SK-N-SH (cell line): Measurements from ENCODE around the gene LRRC32. TPM values are rescaled to one million over a fixed set of nuclear protein-coding genes. Genes with fewer than 3 reads are reported as not detected.

ENCODE experiments used
- CTCF ChIA-PET: fragments of 300-600, 350-600 bp; formaldehyde crosslinking; extraction: SDS; loops from one replicate; lab custom pipeline; 2021; lab: Yijun Ruan, JAX
- POLR2A ChIA-PET: fragments of 350-600 bp; sonication (Branson Sonifier 250); formaldehyde crosslinking; extraction: SDS; loops from one replicate; lab custom pipeline; 2020; ENCODE audit warnings: antibody characterized with exemption, inconsistent platforms; lab: Yijun Ruan, JAX
- DNase-seq: peaks from one replicate; pipeline ENCODE4 v3.0.0; 2012
- H2AFZ ChIP-seq: fragments of 200-600 bp; sonication (generic); 2 replicates; pipeline ENCODE4 v1.8.1; 2016; ENCODE audit warnings: antibody characterized with exemption, mild to moderate bottlenecking, low read depth
- H3F3A ChIP-seq: fragments of 200-600 bp; sonication (generic); replicated peaks from 2 replicates; pipeline ENCODE3; 2016; ENCODE audit warnings: antibody characterized with exemption, mild to moderate bottlenecking; ENCODE audit not compliant: insufficient read depth
- H3K27ac ChIP-seq, 2 experiments: fragments of 200-500 bp in 1 of 2; fragments of 200-600 bp in 1 of 2; sonication (Bioruptor generic) in 1 of 2; sonication (generic), shearing (Covaris generic) in 1 of 2; 2 replicates each; pipeline versions ENCODE4 v1.5.1 to v1.6.1; 2014 to 2016; ENCODE audit warnings: low read depth in 2 of 2, inconsistent platforms in 1 of 2, low read length in 1 of 2, mild to moderate bottlenecking in 1 of 2, mixed read lengths in 1 of 2
- H3K27me3 ChIP-seq: fragments of 200-600 bp; sonication (generic), shearing (Covaris generic); 2 replicates; pipeline ENCODE4 v1.6.1; 2016; ENCODE audit warnings: mixed run types; ENCODE audit not compliant: insufficient read depth
- H3K36me3 ChIP-seq, 2 experiments: fragments of 200-500 bp in 1 of 2; fragments of 200-600 bp in 1 of 2; sonication (Bioruptor generic) in 1 of 2; sonication (generic) in 1 of 2; replicated peaks in 1 of 2; 2 replicates each; pipeline versions ENCODE3 to v1.5.1; 2014 to 2016; ENCODE audit warnings: low read length in 1 of 2, mild to moderate bottlenecking in 1 of 2; ENCODE audit not compliant: insufficient read depth in 2 of 2, control insufficient read depth in 1 of 2
- H3K4me1 ChIP-seq, 2 experiments: fragments of 200-500 bp in 1 of 2; fragments of 200-600 bp in 1 of 2; sonication (Bioruptor generic) in 1 of 2; sonication (generic), shearing (Covaris generic) in 1 of 2; 2 replicates each; pipeline versions ENCODE4 v1.5.1 to v1.6.1; 2014 to 2016; ENCODE audit warnings: low read depth in 1 of 2, low read length in 1 of 2, mixed run types in 1 of 2; ENCODE audit not compliant: insufficient read depth in 2 of 2, control insufficient read depth in 1 of 2
- H3K4me2 ChIP-seq: fragments of 200-600 bp; sonication (generic), shearing (Covaris generic); 2 replicates; pipeline ENCODE4 v1.6.1; 2017; ENCODE audit warnings: mixed run types
- H3K4me3 ChIP-seq, 2 experiments: fragments of 200-500 bp in 1 of 2; fragments of 200-600 bp in 1 of 2; sonication (Bioruptor generic) in 1 of 2; sonication (generic), shearing (Covaris generic) in 1 of 2; 2 replicates each; pipeline versions ENCODE4 v1.5.1 to v1.8.1; 2014 to 2016; ENCODE audit warnings: low read depth in 2 of 2, inconsistent platforms in 1 of 2, low read length in 1 of 2, mild to moderate bottlenecking in 1 of 2, mixed read lengths in 1 of 2, moderate library complexity in 1 of 2
- H3K79me2 ChIP-seq: fragments of 200-600 bp; sonication (generic); 2 replicates; pipeline ENCODE4 v1.8.1; 2017; ENCODE audit warnings: mild to moderate bottlenecking; ENCODE audit not compliant: insufficient read depth
- H3K9ac ChIP-seq: fragments of 200-600 bp; sonication (generic); 2 replicates; pipeline ENCODE4 v1.6.1; 2017; ENCODE audit warnings: mixed run types
- H3K9me2 ChIP-seq: fragments of 200-600 bp; sonication (generic); 2 replicates; pipeline ENCODE4 v1.6.1; 2017; ENCODE audit warnings: mixed run types
- H3K9me3 ChIP-seq: fragments of 200-600 bp; sonication (generic); 2 replicates; pipeline ENCODE4 v1.6.1; 2017; ENCODE audit warnings: mixed run types, mild to moderate bottlenecking, moderate library complexity
- H4K20me1 ChIP-seq: fragments of 200-600 bp; sonication (generic); 2 replicates; pipeline ENCODE4 v1.6.1; 2017; ENCODE audit warnings: mild to moderate bottlenecking, mixed run types; ENCODE audit not compliant: insufficient read depth
- CHD2 ChIP-seq: fragments of 150-350 bp; IDR thresholded peaks from 2 replicates; pipeline ENCODE4 v1.6.1; 2018; ENCODE audit warnings: low read length; ENCODE audit not compliant: partially characterized antibody
- EZH2phosphoT487 ChIP-seq: fragments of 200-600 bp; sonication (generic); IDR thresholded peaks from 2 replicates; pipeline ENCODE4 v1.6.1; 2017; ENCODE audit warnings: low read depth, mixed run types, mild to moderate bottlenecking, antibody characterized with exemption, moderate library complexity, borderline replicate concordance
- FOXJ3 ChIP-seq: sonication (generic); formaldehyde crosslinking; IDR thresholded peaks from 2 replicates; pipeline ENCODE4 v1.5.1; 2020; ENCODE audit warnings: mild to moderate bottlenecking, missing genetic modification reagents
- FOXM1 ChIP-seq: IDR thresholded peaks from 2 replicates; pipeline ENCODE4 v1.4.0; 2012; ENCODE audit warnings: low read depth, mild to moderate bottlenecking
- GABPA ChIP-seq: IDR thresholded peaks from 2 replicates; pipeline ENCODE4 v1.4.0; 2012; ENCODE audit warnings: low read depth, mild to moderate bottlenecking
- GATA2 ChIP-seq: sonication (generic); formaldehyde crosslinking; IDR thresholded peaks from 2 replicates; pipeline ENCODE4 v1.5.0; 2020; ENCODE audit warnings: mild to moderate bottlenecking, missing genetic modification reagents
- MXI1 ChIP-seq: IDR thresholded peaks from 2 replicates; pipeline ENCODE4 v1.6.1; 2012; ENCODE audit warnings: mild to moderate bottlenecking, low read depth, low read length, improper control_type of control experiment
- NFIC ChIP-seq: IDR thresholded peaks from 2 replicates; pipeline ENCODE4 v1.4.0; 2012; ENCODE audit warnings: borderline replicate concordance
- NRF1 ChIP-seq: IDR thresholded peaks from 2 replicates; pipeline ENCODE4 v1.6.1; 2012; ENCODE audit warnings: low read depth, mild to moderate bottlenecking, low read length
- POLR2AphosphoS5 ChIP-seq: IDR thresholded peaks from 2 replicates; pipeline ENCODE4 v1.6.1; 2012; ENCODE audit warnings: low read depth, low read length
- RCOR1 ChIP-seq: fragments of 150-350 bp; IDR thresholded peaks from 2 replicates; pipeline ENCODE4 v1.6.1; 2017; ENCODE audit warnings: antibody characterized with exemption, low read length
- RFX5 ChIP-seq: IDR thresholded peaks from 2 replicates; pipeline ENCODE4 v1.6.1; 2012; ENCODE audit warnings: mild to moderate bottlenecking, improper control_type of control experiment, low read length
- RXRA ChIP-seq: IDR thresholded peaks from 2 replicates; pipeline ENCODE4 v1.4.0; 2012; ENCODE audit warnings: low read depth, mild to moderate bottlenecking, borderline replicate concordance
- TAF1 ChIP-seq: IDR thresholded peaks from 2 replicates; pipeline ENCODE4 v1.6.1; 2012; ENCODE audit warnings: low read depth, mild to moderate bottlenecking, low read length, moderate library complexity, borderline replicate concordance
- TEAD4 ChIP-seq: IDR thresholded peaks from 2 replicates; pipeline ENCODE4 v1.4.0; 2012; ENCODE audit warnings: mild to moderate bottlenecking, borderline replicate concordance; ENCODE audit not compliant: insufficient read depth
- USF1 ChIP-seq: IDR thresholded peaks from 2 replicates; pipeline ENCODE4 v1.4.0; 2012; ENCODE audit warnings: low read depth, borderline replicate concordance
- USF2 ChIP-seq: fragments of 150-350 bp; IDR thresholded peaks from 2 replicates; pipeline ENCODE4 v1.6.1; 2017; ENCODE audit warnings: antibody characterized with exemption, low read length, low read depth, borderline replicate concordance
- WGBS: methylation state at CpG from one replicate; pipeline ENCODE4 v1.1.6; 2017; ENCODE audit warnings: low lambda C conversion rate; 5-methylcytosine and 5-hydroxymethylcytosine counted together
- polyA plus RNA-seq, 3 experiments: library from polyadenylated mRNA; depleted of rRNA; stranded (reverse); fragments of >200 nt; gene quantifications; 2 replicates each; pipeline ENCODE4 v1.2.3, GENCODE V29; 2012
- TF ChIP-seq, protein P1 (sequence below): IDR thresholded peaks from 2 replicates; pipeline ENCODE4 v1.4.0; 2012; ENCODE audit warnings: low read depth
- TF ChIP-seq, protein P2 (sequence below): IDR thresholded peaks from 2 replicates; pipeline ENCODE4 v1.4.0; 2012; ENCODE audit warnings: low read depth, borderline replicate concordance
- TF ChIP-seq, protein P3 (sequence below): fragments of 150-350 bp; IDR thresholded peaks from 2 replicates; pipeline ENCODE4 v1.6.1; 2016; ENCODE audit warnings: mild to moderate bottlenecking, low read depth, low read length

The LRRC32 gene
- polyA plus RNA-seq, 1 of the 3 experiments (the other 2 are of a cell fraction), result 0.43 TPM

GRCh38 chr11:76653674-76654284 lies 16.8 kb downstream of the LRRC32 start (continued):
- TF ChIP-seq FOXM1 (no peak), NRF1 (no peak), MXI1 (no peak), GATA2 (no peak), CHD2 (no peak), RCOR1 (no peak)
- TF ChIP-seq, protein P1, sequence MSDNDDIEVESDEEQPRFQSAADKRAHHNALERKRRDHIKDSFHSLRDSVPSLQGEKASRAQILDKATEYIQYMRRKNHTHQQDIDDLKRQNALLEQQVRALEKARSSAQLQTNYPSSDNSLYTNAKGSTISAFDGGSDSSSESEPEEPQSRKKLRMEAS, result no peak

DNA sequence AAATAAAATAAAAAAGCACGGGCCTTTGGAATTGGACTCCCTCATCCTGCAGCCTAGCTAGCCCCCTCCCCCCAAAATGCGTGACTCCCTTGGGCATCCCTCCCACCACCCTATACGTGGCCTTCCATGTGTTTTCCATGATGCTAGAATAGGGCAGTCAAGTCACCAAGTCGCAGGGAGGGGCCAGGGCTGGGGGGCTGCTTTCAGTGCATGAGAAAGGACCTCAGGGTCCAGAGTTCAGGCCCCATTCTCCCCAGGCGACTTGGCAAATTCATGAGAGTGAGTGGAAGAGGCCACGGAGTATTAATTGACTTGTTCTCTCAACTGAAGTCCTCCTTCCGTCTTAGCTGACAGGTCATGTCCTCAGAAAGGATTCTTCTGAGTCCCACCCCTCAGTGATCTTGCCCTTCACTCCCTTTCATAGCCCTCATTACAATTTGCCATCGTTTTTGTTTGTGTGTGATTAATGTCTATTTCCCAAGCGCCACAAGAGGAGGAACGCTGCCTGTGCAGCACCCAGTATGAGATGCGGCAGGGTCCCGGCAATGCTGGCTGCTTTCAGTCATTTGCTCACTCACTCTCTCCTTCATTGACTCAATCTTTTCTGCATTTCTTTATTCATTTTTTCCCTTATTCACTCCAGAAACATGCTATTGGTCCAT lies 17.4 kb downstream of the LRRC32 start:
- Histone ChIP-seq H3K9ac (no peak overlapping the region), H3F3A (no peaks in the 10 kb centered on the region), H3K9me3 (no peaks in the 10 kb centered on the region), H3K27me3 (peaks cover 6% of the 10 kb centered on the region), H3K4me3 (no peak overlapping the region), H3K36me3 (no peaks in the 10 kb centered on the region), H3K79me2 (no peaks in the 10 kb centered on the region), H3K27ac (no peak overlapping the region), H2AFZ (no peak overlapping the region), H3K4me1 (no peaks in the 10 kb centered on the region), H4K20me1 (no peaks in the 10 kb centered on the region), H3K4me2 (no peak overlapping the region), H3K9me2 (no peaks in the 10 kb centered on the region)
- ChIA-PET CTCF (no interaction called here), POLR2A (no interaction called here)
- TF ChIP-seq EZH2phosphoT487 (no peak), USF2 (no peak), RXRA (no peak), POLR2AphosphoS5 (no peak), FOXJ3 (CRISPR knock-in tag) (no peak), USF1 (no peak), RFX5 (no peak), NFIC (no peak), TAF1 (no peak), GABPA (no peak), TEAD4 (no peak)
- TF ChIP-seq, protein P2, sequence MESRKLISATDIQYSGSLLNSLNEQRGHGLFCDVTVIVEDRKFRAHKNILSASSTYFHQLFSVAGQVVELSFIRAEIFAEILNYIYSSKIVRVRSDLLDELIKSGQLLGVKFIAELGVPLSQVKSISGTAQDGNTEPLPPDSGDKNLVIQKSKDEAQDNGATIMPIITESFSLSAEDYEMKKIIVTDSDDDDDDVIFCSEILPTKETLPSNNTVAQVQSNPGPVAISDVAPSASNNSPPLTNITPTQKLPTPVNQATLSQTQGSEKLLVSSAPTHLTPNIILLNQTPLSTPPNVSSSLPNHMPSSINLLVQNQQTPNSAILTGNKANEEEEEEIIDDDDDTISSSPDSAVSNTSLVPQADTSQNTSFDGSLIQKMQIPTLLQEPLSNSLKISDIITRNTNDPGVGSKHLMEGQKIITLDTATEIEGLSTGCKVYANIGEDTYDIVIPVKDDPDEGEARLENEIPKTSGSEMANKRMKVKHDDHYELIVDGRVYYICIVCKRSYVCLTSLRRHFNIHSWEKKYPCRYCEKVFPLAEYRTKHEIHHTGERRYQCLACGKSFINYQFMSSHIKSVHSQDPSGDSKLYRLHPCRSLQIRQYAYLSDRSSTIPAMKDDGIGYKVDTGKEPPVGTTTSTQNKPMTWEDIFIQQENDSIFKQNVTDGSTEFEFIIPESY, result no peak
- TF ChIP-seq, protein P1, result no peak
- TF ChIP-seq, protein P3, sequence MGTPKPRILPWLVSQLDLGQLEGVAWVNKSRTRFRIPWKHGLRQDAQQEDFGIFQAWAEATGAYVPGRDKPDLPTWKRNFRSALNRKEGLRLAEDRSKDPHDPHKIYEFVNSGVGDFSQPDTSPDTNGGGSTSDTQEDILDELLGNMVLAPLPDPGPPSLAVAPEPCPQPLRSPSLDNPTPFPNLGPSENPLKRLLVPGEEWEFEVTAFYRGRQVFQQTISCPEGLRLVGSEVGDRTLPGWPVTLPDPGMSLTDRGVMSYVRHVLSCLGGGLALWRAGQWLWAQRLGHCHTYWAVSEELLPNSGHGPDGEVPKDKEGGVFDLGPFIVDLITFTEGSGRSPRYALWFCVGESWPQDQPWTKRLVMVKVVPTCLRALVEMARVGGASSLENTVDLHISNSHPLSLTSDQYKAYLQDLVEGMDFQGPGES, result no peak
- no peak for DNase-seq
- 75% methylated on average over 12 of the region's 12 CpGs for WGBS
